GM12878 (cell line): Measurements from ENCODE around the gene NPC2. TPM values are rescaled to one million over a fixed set of nuclear protein-coding genes. Genes with fewer than 3 reads are reported as not detected.

Experiments
- ATAC-seq: fragments of 200-7000 bp; cut with Tn5 transposase; 3 replicates; pipeline ENCODE4 v1.9.1; 2020; ENCODE audit warnings: mild to moderate bottlenecking, moderate library complexity
- BruUV-seq: library from RNA; stranded (reverse); fragments of 400-500 nt; replicated peaks from 2 replicates; lab custom pipeline; 2021; lab: Mats Ljungman, UMichigan
- CTCF ChIA-PET: fragments of 300-600 bp; sonication (Branson Sonifier 250); formaldehyde crosslinking; extraction: SDS; loops from one replicate; lab custom pipeline; 2021; ENCODE audit warnings: inconsistent platforms; lab: Yijun Ruan, JAX
- POLR2A ChIA-PET: fragments of 350-600 bp; formaldehyde crosslinking; extraction: SDS; loops from one replicate; lab custom pipeline; 2021; ENCODE audit warnings: inconsistent platforms; lab: Charles Lee
- RAD21 ChIA-PET: fragments of 300-600 bp; sonication (Branson Sonifier 250); formaldehyde crosslinking; loops from one replicate; lab custom pipeline; 2023; ENCODE audit warnings: antibody characterized with exemption; ENCODE audit not compliant: unreplicated experiment; lab: Charles Lee
- SMC1A ChIA-PET: fragments of 300-600 bp; sonication (Branson Sonifier 250); formaldehyde crosslinking; loops from one replicate; lab custom pipeline; 2023; ENCODE audit not compliant: unreplicated experiment, uncharacterized antibody; lab: Charles Lee
- DNase-seq: peaks from one replicate; pipeline ENCODE4 v3.0.0-alpha.2; 2011; ENCODE audit warnings: low read depth, low spot score
- FAIRE-seq: peaks from 3 replicates; lab custom pipeline; 2011; peaks lifted over from hg19 to GRCh38; lab: Jason Lieb, UNC
- H2AFZ ChIP-seq: 2 replicates; pipeline ENCODE4 v1.6.0; 2011; ENCODE audit warnings: low read depth, low read length, control low read depth; ENCODE audit not compliant: control insufficient read depth
- H3K27ac ChIP-seq: 2 replicates; pipeline ENCODE4 v1.5.1; 2011; ENCODE audit warnings: control low read depth; ENCODE audit not compliant: control insufficient read depth, insufficient read depth
- H3K27me3 ChIP-seq, 2 experiments: replicated peaks in 1 of 2; 2 replicates each; pipeline versions ENCODE4 v1.6.0 to v1.6.1; 2011; ENCODE audit warnings: low read length in 1 of 2; ENCODE audit not compliant: control insufficient read depth in 2 of 2, insufficient read depth in 2 of 2
- H3K36me3 ChIP-seq, 2 experiments: 2 replicates each; pipeline ENCODE4 v1.5.1; 2011; ENCODE audit warnings: low read length in 1 of 2; ENCODE audit not compliant: control insufficient read depth in 2 of 2, insufficient read depth in 2 of 2
- H3K4me1 ChIP-seq: 2 replicates; pipeline ENCODE4 v1.6.1; 2011; ENCODE audit warnings: mild to moderate bottlenecking, low read length, moderate library complexity, mixed read lengths; ENCODE audit not compliant: control insufficient read depth, insufficient read depth
- H3K4me2 ChIP-seq: 2 replicates; pipeline ENCODE4 v1.6.0; 2011; ENCODE audit warnings: control low read depth; ENCODE audit not compliant: control insufficient read depth, insufficient read depth
- H3K4me3 ChIP-seq: fragments of 200-600 bp; sonication (generic); 2 replicates; pipeline ENCODE4 v1.5.1; 2016
- H3K79me2 ChIP-seq: 2 replicates; pipeline ENCODE4 v1.6.0; 2011; ENCODE audit warnings: low read length; ENCODE audit not compliant: control insufficient read depth, insufficient read depth
- H3K9ac ChIP-seq: 2 replicates; pipeline ENCODE4 v1.8.0; 2011; ENCODE audit warnings: low read length, control low read depth, mixed read lengths; ENCODE audit not compliant: control insufficient read depth, insufficient read depth
- H3K9me3 ChIP-seq: replicated peaks from 3 replicates; pipeline ENCODE4 v1.5.1; 2011; ENCODE audit warnings: mild to moderate bottlenecking, low read length; ENCODE audit not compliant: control insufficient read depth, insufficient read depth
- H4K20me1 ChIP-seq: 2 replicates; pipeline ENCODE4 v1.6.0; 2011; ENCODE audit not compliant: control insufficient read depth, insufficient read depth
- CREB1 ChIP-seq: IDR thresholded peaks from 2 replicates; pipeline ENCODE4 v1.6.1; 2012; ENCODE audit warnings: low read depth, mild to moderate bottlenecking, inconsistent platforms
- NKRF ChIP-seq: fragments of 450-650 bp; conservative IDR thresholded peaks from 2 replicates; pipeline ENCODE4 v1.6.1; 2017; ENCODE audit warnings: mild to moderate bottlenecking, moderate library complexity
- REST ChIP-seq: IDR thresholded peaks from 2 replicates; pipeline ENCODE4 v1.6.1; 2012; ENCODE audit warnings: mild to moderate bottlenecking, low read depth, low read length
- SMARCA5 ChIP-seq: fragments of 450-650 bp; IDR thresholded peaks from 2 replicates; pipeline ENCODE4 v1.6.1; 2017; ENCODE audit warnings: mild to moderate bottlenecking
- WGBS: methylation state at CpG from one replicate; pipeline ENCODE4 v1.1.6; 2016; ENCODE audit warnings: low lambda C conversion rate; ENCODE audit not compliant: insufficient replicate concordance, insufficient coverage; ENCODE audit errors: missing lambda C conversion rate; 5-methylcytosine and 5-hydroxymethylcytosine counted together
- in situ Hi-C: fragments of 300-500 bp; cut with MboI; formaldehyde crosslinking; loops from 9 replicates; pipeline ENCODE4 v1.14.3; 2018; ENCODE audit warnings: mixed read lengths
- intact Hi-C: fragments of 100-400 bp; cut with micrococcal nuclease; formaldehyde crosslinking; loops from one replicate; pipeline ENCODE4 v1.14.2; 2022; ENCODE audit not compliant: unreplicated experiment
- polyA plus RNA-seq, 11 experiments: library from polyadenylated mRNA; depleted of rRNA in 4 of 11; unstranded in 6 of 11; stranded (reverse) in 5 of 11; fragments of >200 nt; fragmentation: Nextera tagmentation in 4 of 11; fragmentation: Illumina TruSeq in 1 of 11; extraction: Ambion mirVana in 4 of 11; extraction: Trizol in 1 of 11; gene quantifications; 1 replicate in 1 of 11; 2 replicates in 10 of 11; pipeline versions ENCODE4 v1.2.1 to v1.2.3, GENCODE V29; 2011 to 2016; ENCODE audit warnings: inconsistent platforms in 2 of 11, missing spikeins in 2 of 11, low read depth in 1 of 11
- total RNA-seq, 4 experiments: library from RNA; depleted of rRNA in 3 of 4; stranded (reverse); fragments of >200 nt in 3 of 4; fragmentation: Illumina TruSeq in 1 of 4; extraction: Trizol in 1 of 4; gene quantifications; 2 replicates each; pipeline versions ENCODE4 v1.2.1 to v1.2.3, GENCODE V29; 2013 to 2021

NPC2 gene
- total and polyA plus RNA-seq, 10 of the 15 experiments (the other 5 are each of a cell fraction or from before 2014, with no cell fraction given): 29.5 to 109 (median 59.1) TPM

- in situ Hi-C loops (no loop called here), intact Hi-C loops (no loop called here)
- ChIA-PET CTCF (interaction anchor here (0.6 kb wide), 1 partner anchor 1243 kb away, joined by 3 read pairs; no protein-coding TSS in a partner anchor), SMC1A (interaction anchor here (0.9 kb wide), 1 partner anchor 50 kb away, joined by 3 read pairs; no protein-coding TSS in a partner anchor), RAD21 (no interaction called here), POLR2A (interaction anchor here (0.5 kb wide), 2 partner anchors 251 to 364 kb away, joined by 5 to 7 read pairs; no protein-coding TSS in a partner anchor)
- Histone ChIP-seq H3K79me2 (no peaks in the 10 kb centered on the region), H3K36me3 (no peaks in the 10 kb centered on the region), H3K4me3 (no peak overlapping the region), H2AFZ (no peak overlapping the region), H3K9me3 (no peaks in the 10 kb centered on the region), H3K27ac (no peak overlapping the region), H3K4me1 (no peaks in the 10 kb centered on the region), H3K27me3 (no peaks in the 10 kb centered on the region; a peak in 1 of 4 replicates), H3K4me2 (no peak overlapping the region), H4K20me1 (no peaks in the 10 kb centered on the region), H3K9ac (no peak overlapping the region)
- no TSS peak for BruUV-seq
- ATAC-seq (no peak), DNase-seq (no peak), FAIRE-seq (no peak)
- TF ChIP-seq CREB1 (no peak), SMARCA5 (no peak), NKRF (no peak), REST (peak; percentile 78)
- WGBS: 6% methylated on average over 3 of the region's 3 CpGs
Measured at GRCh38 chr14:74437496-74438053, 55.5 kb downstream of the NPC2 start.
